Eye (tissue), 1 donor: ENCODE data around the gene CDSN.

Experiments used
- DNase-seq: peaks from one replicate; pipeline ENCODE4 v3.0.0-alpha.2; 2015

The CDSN gene

DNA sequence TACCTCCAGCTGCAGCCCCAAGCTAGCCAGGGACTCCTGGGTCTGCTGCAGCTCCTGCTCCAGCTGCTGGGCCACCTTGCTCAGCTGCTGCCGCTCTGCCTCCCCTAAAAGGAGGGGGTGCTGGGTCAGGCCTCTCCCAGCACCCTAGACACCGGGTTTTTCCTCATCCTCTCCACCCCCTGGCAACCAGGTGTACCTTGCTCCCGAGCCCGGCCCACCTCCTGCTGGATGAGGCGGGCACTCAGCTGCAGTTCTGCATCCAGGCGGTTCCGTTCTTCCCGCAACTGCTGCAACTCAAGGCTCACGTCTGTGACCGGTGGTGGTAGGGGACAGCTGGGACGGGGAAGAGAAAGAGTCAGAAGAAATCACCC is 24.7 kb upstream of the CDSN start:
- DNase-seq = no peak

DNA sequence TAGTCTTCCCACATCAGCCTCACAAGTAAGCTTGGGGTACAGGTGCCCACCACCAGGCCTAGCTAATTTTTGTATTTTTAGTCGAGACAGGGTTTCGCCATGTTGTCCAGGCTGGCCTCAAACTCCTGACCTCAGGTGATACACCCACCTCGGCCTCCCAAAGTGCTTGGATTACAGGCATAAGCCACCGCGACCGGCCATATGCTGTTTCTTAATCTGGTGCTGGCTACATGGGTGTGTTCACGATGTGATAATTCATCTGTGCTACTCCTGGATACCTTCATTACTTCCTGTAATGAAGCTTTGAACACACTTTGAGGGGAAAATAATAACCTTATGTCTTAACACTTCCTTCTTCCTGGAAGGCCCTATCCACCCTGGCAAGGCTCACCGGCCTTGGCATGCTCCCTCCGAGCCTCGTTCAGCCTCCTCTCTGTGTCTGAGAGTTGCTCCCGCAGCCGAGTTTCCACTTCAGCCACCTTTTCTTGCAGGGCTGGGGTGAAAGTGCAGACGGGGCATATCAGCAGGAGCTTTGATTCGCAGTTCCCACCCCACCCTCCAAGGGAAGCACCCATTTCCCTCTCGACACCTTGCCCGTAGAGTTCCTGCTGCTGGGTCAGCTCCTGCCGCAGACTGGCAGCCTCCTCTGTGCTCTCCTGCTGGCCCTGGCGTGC is 24.2 kb upstream of the CDSN start:
- no peak for DNase-seq

GRCh38 chr6:31143148-31143547 is 22.9 kb upstream of the CDSN start:
- DNase-seq = peak; percentile 43

GRCh38 chr6:31142361-31142761 is 22.1 kb upstream of the CDSN start:
- DNase-seq = peak; percentile 57

DNA sequence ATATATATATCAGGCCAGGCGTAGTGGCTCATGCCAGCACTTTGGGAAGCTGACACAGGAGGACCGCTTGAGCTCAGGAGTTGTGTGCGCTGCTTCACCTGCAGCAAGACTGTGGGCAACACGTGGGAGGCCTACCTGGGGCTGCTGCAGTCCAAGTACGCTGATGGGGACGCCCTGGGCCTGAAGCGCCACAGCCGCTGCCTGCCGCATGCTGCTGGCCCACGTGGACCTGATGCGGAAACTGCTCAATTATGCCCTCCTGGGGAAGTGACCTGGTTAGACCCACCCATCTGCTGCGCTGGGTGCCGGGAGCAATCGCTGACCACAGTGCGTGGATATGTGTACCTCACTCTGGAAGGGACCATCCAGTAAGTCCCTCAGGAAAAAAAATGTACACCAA is 20.4 kb upstream of the CDSN start:
- DNase-seq = no peak

DNA sequence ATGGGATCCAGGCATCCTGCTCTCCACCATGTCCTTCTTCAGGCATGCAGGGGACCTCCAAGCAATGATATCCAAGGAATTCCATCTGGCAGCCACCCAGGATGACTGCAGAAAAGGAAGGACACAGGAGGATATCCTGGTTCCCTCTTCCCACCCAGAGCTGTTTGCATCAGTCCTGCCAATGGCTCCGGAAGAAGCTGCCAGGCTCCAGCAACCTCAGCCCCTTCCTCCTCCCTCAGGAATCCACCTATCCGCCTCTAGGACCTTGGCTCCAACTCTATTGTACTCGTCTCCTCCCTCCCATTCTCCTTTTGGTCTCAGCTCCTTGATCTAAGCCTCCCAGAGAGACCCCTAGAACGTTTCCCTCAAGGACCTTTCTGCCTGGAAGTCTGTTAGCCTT is 19.4 kb upstream of the CDSN start:
- no peak for DNase-seq

DNA sequence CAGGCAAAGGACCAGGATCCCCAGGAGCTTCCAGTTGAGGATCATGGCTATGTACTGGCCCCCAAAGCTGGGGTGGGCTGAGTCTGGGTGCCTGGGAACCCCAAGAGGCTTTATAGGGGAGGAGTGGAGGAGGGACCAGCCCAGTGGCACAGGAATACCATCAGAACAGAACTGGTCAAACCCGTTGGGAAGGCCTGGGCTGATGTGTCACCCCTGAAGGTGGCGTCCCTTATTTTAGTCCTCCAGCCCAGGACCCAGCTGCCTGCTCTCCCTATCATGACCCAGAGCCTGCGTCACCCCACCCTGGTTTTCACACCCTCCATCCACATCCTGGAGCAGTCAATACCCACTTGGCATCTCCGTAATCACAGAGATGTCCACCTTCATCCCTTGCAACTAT is 18.7 kb upstream of the CDSN start, which contains the start of gene PSORS1C2:
TSS of gene PSORS1C2 (minus strand) at position 85 of the 400 bp plus-strand sequence. CDS start at position 45, 40 bp downstream.
- DNase-seq = no peak

- DNase-seq = no peak
Observed at GRCh38 chr6:31135710-31136109, 15.5 kb upstream of the CDSN start.

DNA sequence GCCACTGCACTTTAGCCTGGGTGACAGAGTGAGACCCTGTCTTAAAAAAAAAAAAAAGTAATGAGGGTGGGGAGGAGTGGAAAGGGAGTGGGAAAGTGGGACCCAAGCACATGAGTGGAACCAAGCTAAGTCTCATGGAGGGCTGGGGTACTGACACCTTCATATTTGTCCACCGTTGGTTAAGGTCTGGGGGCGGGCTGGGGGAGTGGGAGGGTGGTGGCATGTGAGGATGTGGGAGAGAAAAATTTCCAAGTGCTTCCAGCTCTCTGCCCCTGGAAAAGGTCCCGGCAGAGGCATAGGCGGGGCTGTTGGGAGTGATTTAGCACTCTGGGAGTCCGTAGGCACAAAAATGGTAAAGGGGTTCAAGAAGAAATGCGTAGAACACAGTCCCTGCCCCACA is 12.6 kb upstream of the CDSN start:
- no peak for DNase-seq

- no peak for DNase-seq
Observed at GRCh38 chr6:31131595-31131994, 11.3 kb upstream of the CDSN start.

DNA sequence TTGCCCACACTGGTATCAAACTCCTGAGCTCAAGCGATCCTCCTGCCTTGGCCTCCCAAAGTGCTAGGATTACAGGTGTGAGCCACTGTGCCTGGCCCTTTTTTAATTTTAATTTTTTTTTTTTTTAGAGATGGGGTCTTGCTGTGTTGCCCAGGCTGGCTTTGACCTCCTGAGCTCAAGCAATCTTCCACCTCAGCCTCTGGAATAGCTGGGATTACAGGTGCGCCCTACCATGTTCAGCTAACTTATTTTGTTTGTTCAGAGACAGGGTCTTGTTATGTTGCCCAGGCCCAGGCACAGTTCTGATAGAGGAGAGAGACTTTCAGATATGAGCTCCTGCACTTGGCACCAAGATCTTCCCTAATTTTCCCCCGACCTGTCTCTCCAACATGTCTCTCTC is 10.5 kb upstream of the CDSN start:
- no peak for DNase-seq

GRCh38 chr6:31129130-31129529 is 8.9 kb upstream of the CDSN start:
- no peak for DNase-seq

- DNase-seq = peak; percentile 78
Observed at GRCh38 chr6:31128093-31128676, 7.9 kb upstream of the CDSN start.

- no peak for DNase-seq
Observed at GRCh38 chr6:31126396-31127175, 6.3 kb upstream of the CDSN start.

GRCh38 chr6:31125586-31126363 is 5.5 kb upstream of the CDSN start:
- no peak for DNase-seq

DNA sequence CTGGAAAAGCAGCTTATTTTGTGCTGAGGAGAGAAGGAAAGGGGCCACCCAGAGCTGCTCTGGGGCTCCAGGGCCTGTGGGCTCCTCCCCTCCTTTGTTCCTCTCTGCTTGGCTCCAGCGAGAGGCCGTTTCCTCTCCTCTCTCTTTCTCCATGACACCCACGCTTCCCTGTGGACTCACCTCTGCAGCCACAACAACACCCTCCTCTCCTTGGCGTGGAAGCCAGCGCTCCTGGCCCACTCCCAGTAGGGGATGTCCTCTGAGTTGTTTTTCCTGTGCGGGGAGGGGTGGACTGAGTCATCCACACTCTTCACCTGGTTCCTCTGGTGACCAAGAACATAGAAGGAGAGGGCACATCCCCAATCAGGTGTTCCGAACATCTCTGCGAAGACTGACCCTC is 4.9 kb upstream of the CDSN start:
- DNase-seq = no peak

GRCh38 chr6:31122791-31123706 is 2.8 kb upstream of the CDSN start:
- peak; percentile 55 for DNase-seq

- no peak for DNase-seq
Observed at GRCh38 chr6:31121131-31121790, 1.0 kb upstream of the CDSN start.

GRCh38 chr6:31118178-31118577 is 2.1 kb downstream of the CDSN start:
- DNase-seq = no peak

- no peak for DNase-seq
Observed at GRCh38 chr6:31116661-31117385, 3.4 kb downstream of the CDSN start.
